ENCODE results near the gene CLDN15.

The CLDN15 gene

DNA sequence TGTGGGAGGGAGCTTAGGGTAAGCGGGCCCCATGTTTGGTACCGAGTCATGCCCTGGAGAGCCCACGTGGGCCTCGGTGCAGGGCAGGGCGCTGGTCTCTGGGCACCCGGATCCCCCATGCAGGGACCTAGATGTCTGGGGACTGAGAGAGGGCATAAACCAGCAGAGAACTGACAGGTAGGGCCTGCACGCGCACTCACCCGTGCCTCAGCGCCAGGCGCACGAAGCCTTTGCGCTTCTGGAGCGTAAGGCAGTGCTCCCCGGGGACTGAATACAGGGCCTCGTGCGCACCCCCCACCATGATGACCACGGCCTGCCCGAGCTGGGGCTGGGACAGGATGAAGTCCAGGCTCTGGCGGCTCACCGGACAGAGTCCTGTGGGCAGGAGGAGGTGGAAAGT lies 39.6 kb downstream of the CLDN15 start:
- DNase-seq: no peak

DNA sequence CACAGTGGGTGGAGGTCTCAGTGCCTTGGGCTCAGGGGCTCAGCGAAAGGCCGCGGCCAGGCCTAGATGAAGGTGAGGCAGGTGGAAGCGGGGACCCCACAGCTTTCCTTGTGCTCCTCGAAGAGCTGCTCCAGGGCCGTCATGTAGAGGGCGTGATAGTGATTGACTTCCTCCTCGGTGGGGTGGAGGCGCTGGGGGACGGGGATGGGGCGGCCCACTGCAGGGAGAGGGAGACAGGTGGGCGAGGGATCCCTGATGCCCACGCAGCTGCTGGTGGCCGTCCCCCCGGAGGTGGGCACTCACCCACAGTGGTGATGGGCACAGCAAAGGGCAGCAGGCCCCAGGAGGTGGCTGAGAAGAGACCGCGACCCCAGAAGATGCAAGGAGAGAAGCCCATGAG lies 41.7 kb downstream of the CLDN15 start:
- DNase-seq: no peak

DNA sequence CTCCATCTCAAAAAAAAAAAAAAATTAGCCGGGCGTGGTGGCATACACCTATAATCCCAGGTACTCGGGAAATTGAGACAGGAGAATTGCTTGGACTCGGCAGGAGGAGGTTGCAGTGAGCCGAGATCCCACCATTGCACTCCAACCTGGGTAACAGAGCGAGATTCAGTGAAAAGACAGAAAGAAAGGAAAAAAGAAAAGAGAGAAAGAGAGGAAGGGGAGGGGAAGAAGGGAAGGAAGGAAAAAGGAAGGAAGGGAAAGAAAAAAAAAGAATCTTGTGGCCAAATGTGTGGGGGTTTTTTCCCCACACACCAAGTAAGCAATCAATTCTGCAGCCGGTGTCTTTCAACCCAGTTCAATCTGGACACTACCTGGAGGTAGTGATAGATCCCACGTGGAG lies 48.5 kb downstream of the CLDN15 start:
- no peak for DNase-seq

DNA sequence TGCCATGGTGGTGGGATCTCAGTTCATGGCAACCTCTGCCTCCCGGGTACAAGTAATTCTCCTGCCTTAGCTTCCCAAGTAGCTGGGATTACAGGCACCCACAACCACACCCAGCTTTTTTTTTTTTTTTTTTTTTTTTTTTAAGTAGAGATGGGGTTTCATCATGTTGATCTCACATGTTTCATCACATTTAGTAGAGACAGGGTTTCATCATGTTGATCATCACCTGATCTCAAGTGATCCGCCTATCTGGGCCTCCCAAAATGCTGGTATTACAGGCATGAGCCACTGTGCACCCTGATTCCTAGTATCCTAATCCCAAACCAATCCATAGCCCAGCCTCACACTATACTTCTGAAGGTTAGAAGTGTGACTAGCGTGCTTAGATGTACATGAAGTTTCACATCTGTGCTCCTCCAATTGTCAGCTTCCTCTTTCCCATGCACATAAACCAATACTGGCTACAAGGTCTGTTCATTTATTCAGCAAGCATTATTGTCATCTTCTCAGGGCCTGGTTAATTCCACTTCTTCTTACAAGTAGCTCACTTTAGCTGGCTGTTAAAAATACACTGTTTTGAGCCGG lies 50.7 kb downstream of the CLDN15 start:
- DNase-seq: no peak

DNA sequence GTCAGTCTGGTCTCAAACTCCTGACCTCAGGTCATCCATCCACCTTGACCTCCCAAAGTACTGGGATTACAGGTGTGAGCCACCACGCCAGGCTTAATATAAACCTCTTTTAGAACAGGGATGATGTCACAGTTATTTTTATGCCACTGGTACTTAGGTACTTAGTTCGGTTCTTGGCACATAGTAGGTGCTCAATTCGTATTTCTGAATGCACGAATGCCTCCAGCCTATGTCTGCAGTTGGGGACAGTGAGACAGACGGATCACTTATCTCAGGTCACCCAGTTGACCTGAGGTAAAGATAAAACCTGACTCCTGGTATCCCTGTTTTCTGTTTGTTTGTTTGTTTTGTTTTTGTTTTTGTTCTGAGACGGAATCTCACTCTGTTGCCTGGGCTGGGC lies 51.4 kb downstream of the CLDN15 start:
- no peak for DNase-seq

DNA sequence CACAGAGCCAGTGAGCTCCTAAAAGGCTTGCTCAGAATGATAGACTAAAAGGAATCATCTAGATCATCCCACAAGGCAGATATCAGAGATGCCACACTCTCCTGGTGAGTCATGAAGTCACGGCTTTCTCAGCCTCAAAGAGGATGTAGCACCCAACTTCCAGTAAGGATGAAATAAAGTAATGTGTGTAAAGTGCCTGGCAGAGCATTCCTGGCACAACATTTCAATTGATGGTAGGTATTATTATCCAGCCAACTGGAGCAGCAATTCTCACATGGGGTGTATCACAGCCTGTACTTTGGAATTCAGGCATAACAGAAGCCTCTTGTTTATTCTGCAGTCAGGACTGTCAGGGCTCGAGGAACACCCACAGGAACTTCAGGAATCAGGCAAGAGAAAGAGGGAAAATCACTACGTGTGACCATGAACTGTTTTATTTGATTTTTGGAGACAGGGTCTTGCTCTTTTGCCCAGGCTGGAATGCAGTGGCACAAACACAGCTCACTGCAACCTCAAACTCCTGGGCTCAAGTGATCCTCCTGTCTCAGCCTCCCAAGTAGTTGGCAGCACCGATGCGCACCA lies 52.3 kb downstream of the CLDN15 start:
- DNase-seq: no peak
